ENCODE data around the gene GPR61.

- no peak for TF ChIP-seq CTCF (IDR thresholded peaks at IDR 0.05)
- TF ChIP-seq POLR2A (IDR thresholded peaks at IDR 0.05): no peak
Observed at GRCh38 chr1:109508001-109508872, 31.4 kb upstream of the GPR61 start.

Measured in right lobe of liver (tissue), 4 donors.